ENCODE measurements around the gene PUS10. TPM values are rescaled to one million over a fixed set of nuclear protein-coding genes. Genes with fewer than 3 reads are reported as not detected.
A peak's percentile ranks its signal among the peaks of the same experiment; 100 is the strongest.

PUS10 gene
- total RNA-seq, 1 donor from 2014 or later, result 8.9 TPM

DNA sequence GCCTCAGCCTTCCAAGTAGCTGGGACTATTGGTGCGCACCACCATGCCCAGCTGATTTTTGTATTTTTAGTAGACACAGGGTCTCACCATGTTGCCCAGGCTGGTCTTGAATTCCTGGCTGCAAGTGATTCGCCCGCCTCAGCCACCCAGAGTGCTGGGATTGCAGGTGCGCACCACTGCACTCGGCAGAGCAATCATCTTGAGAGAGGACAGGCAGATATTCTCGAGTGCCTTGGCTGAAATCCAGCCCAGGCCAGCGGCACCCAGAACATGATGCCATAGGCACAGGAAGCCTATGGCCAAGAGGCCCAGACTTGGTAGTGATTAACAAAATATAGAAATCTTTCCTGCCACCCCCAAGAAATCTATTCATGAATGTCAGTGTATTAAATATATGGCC, 58.6 kb downstream of the PUS10 start:
- no peak overlapping the region for H3K27ac ChIP-seq
- TF ChIP-seq CTCF (IDR thresholded peaks at IDR 0.05), result no peak
- H3K4me1 ChIP-seq, result no peaks in the 10 kb centered on the region
- H3K27me3 ChIP-seq, result no peaks in the 10 kb centered on the region
- DNase-seq (no peak), ATAC-seq (no peak)
- intact Hi-C loops (cut with DNase I), result no loop called here
- no peaks in the 10 kb centered on the region for H3K9me3 ChIP-seq
- H3K4me3 ChIP-seq, result no peak overlapping the region
- no peaks in the 10 kb centered on the region for H3K36me3 ChIP-seq

GRCh38 chr2:60958800-60959199, 59.3 kb downstream of the PUS10 start:
- no peaks in the 10 kb centered on the region for H3K27me3 ChIP-seq
- H3K4me3 ChIP-seq, result no peak overlapping the region
- TF ChIP-seq CTCF (IDR thresholded peaks at IDR 0.05), result no peak
- ATAC-seq (no peak), DNase-seq (no peak)
- no peaks in the 10 kb centered on the region for H3K9me3 ChIP-seq
- H3K4me1 ChIP-seq, result no peaks in the 10 kb centered on the region
- peaks cover 1% of the 10 kb centered on the region for H3K36me3 ChIP-seq
- intact Hi-C loops (cut with DNase I), result no loop called here
- H3K27ac ChIP-seq, result no peak overlapping the region

DNA sequence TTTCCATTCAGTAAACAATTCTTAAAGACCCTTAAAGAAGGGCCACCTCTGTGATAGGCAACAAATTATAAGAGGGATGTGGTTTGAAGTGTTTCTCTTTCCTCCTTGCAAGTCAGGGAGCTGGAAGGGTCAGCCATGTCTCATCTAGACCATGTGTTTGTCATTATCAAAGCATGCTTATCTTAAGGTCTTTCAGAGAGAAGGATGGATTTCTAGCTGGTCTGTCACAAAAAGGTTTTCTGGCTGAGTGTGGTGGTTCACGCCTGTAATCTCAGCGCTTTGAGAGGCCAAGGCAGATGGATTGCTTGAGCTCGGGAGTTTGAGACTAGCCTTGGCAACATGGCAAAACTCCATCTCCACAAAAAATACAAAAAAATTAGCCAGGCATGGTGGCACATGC, 59.7 kb downstream of the PUS10 start:
- no peak overlapping the region for H3K27ac ChIP-seq
- no peak for TF ChIP-seq CTCF (IDR thresholded peaks at IDR 0.05)
- intact Hi-C loops (cut with DNase I), result no loop called here
- peaks cover 6% of the 10 kb centered on the region for H3K36me3 ChIP-seq
- DNase-seq (no peak), ATAC-seq (no peak)
- no peaks in the 10 kb centered on the region for H3K9me3 ChIP-seq
- no peak overlapping the region for H3K4me3 ChIP-seq
- H3K27me3 ChIP-seq, result no peaks in the 10 kb centered on the region
- no peaks in the 10 kb centered on the region for H3K4me1 ChIP-seq

GRCh38 chr2:60957643-60958042, 60.4 kb downstream of the PUS10 start:
- H3K27ac ChIP-seq, result no peak overlapping the region
- no peaks in the 10 kb centered on the region for H3K27me3 ChIP-seq
- no peaks in the 10 kb centered on the region for H3K9me3 ChIP-seq
- H3K4me3 ChIP-seq, result no peak overlapping the region
- H3K4me1 ChIP-seq, result no peaks in the 10 kb centered on the region
- DNase-seq (no peak), ATAC-seq (no peak)
- intact Hi-C loops (cut with DNase I), result no loop called here
- H3K36me3 ChIP-seq, result peaks cover 13% of the 10 kb centered on the region
- TF ChIP-seq CTCF (IDR thresholded peaks at IDR 0.05), result no peak

DNA sequence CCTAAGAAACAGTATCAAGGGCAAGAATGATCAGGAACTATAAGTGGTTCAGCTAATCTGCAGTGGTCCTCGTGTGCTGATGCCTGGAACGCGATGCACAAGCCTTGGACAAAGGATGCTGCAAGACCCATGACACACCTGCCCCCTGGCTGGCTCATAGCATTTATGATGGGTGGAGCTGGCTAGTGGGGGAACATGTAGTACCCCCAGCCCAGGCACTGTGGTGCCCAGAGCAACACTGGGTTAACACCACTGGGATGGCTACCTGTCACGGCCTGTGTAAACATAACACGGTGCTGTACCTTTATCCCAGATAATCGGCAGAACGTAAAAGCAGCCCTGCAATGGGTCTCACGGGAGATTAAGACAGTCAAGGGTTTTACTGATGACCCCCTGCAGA, 60.8 kb downstream of the PUS10 start:
- intact Hi-C loops (cut with DNase I), result no loop called here
- H3K27me3 ChIP-seq, result no peaks in the 10 kb centered on the region
- no peaks in the 10 kb centered on the region for H3K4me1 ChIP-seq
- DNase-seq (no peak), ATAC-seq (peak; percentile 24)
- H3K9me3 ChIP-seq, result no peaks in the 10 kb centered on the region
- no peak overlapping the region for H3K27ac ChIP-seq
- H3K36me3 ChIP-seq, result peaks cover 16% of the 10 kb centered on the region
- H3K4me3 ChIP-seq, result no peak overlapping the region
- TF ChIP-seq CTCF (IDR thresholded peaks at IDR 0.05), result no peak

- DNase-seq (no peak), ATAC-seq (no peak)
- Histone ChIP-seq H3K27ac (no peak overlapping the region), H3K4me3 (no peak overlapping the region), H3K36me3 (peaks cover 16% of the 10 kb centered on the region), H3K9me3 (no peaks in the 10 kb centered on the region), H3K4me1 (no peaks in the 10 kb centered on the region), H3K27me3 (no peaks in the 10 kb centered on the region)
- intact Hi-C loops (cut with DNase I), result no loop called here
- TF ChIP-seq CTCF (IDR thresholded peaks at IDR 0.05), result no peak
Observed at GRCh38 chr2:60954139-60954538, 63.9 kb downstream of the PUS10 start.
